GM12878 (cell line): ENCODE data around the gene GLS. TPM values are rescaled to one million over a fixed set of nuclear protein-coding genes. Genes with fewer than 3 reads are reported as not detected.
A peak's percentile ranks its signal among the peaks of the same experiment; 100 is the strongest.

Experiments used
- ATAC-seq: fragments of 200-7000 bp; cut with Tn5 transposase; 3 replicates; pipeline ENCODE4 v1.9.1; 2020; ENCODE audit warnings: mild to moderate bottlenecking, moderate library complexity
- BruUV-seq: library from RNA; stranded (reverse); fragments of 400-500 nt; replicated peaks from 2 replicates; lab custom pipeline; 2021; lab: Mats Ljungman, UMichigan
- CTCF ChIA-PET: fragments of 300-600 bp; sonication (Branson Sonifier 250); formaldehyde crosslinking; extraction: SDS; loops from one replicate; lab custom pipeline; 2021; ENCODE audit warnings: inconsistent platforms; lab: Yijun Ruan, JAX
- POLR2A ChIA-PET: fragments of 350-600 bp; formaldehyde crosslinking; extraction: SDS; loops from one replicate; lab custom pipeline; 2021; ENCODE audit warnings: inconsistent platforms; lab: Charles Lee
- RAD21 ChIA-PET: fragments of 300-600 bp; sonication (Branson Sonifier 250); formaldehyde crosslinking; loops from one replicate; lab custom pipeline; 2023; ENCODE audit warnings: antibody characterized with exemption; ENCODE audit not compliant: unreplicated experiment; lab: Charles Lee
- SMC1A ChIA-PET: fragments of 300-600 bp; sonication (Branson Sonifier 250); formaldehyde crosslinking; loops from one replicate; lab custom pipeline; 2023; ENCODE audit not compliant: unreplicated experiment, uncharacterized antibody; lab: Charles Lee
- DNase-seq: peaks from one replicate; pipeline ENCODE4 v3.0.0-alpha.2; 2011; ENCODE audit warnings: low read depth, low spot score
- FAIRE-seq: peaks from 3 replicates; lab custom pipeline; 2011; peaks lifted over from hg19 to GRCh38; lab: Jason Lieb, UNC
- H2AFZ ChIP-seq: 2 replicates; pipeline ENCODE4 v1.6.0; 2011; ENCODE audit warnings: low read depth, low read length, control low read depth; ENCODE audit not compliant: control insufficient read depth
- H3K27ac ChIP-seq: 2 replicates; pipeline ENCODE4 v1.5.1; 2011; ENCODE audit warnings: control low read depth; ENCODE audit not compliant: control insufficient read depth, insufficient read depth
- H3K27me3 ChIP-seq, 2 experiments: replicated peaks in 1 of 2; 2 replicates each; pipeline versions ENCODE4 v1.6.0 to v1.6.1; 2011; ENCODE audit warnings: low read length in 1 of 2; ENCODE audit not compliant: control insufficient read depth in 2 of 2, insufficient read depth in 2 of 2
- H3K36me3 ChIP-seq, 2 experiments: 2 replicates each; pipeline ENCODE4 v1.5.1; 2011; ENCODE audit warnings: low read length in 1 of 2; ENCODE audit not compliant: control insufficient read depth in 2 of 2, insufficient read depth in 2 of 2
- H3K4me1 ChIP-seq: 2 replicates; pipeline ENCODE4 v1.6.1; 2011; ENCODE audit warnings: mild to moderate bottlenecking, low read length, moderate library complexity, mixed read lengths; ENCODE audit not compliant: control insufficient read depth, insufficient read depth
- H3K4me2 ChIP-seq: 2 replicates; pipeline ENCODE4 v1.6.0; 2011; ENCODE audit warnings: control low read depth; ENCODE audit not compliant: control insufficient read depth, insufficient read depth
- H3K4me3 ChIP-seq: fragments of 200-600 bp; sonication (generic); 2 replicates; pipeline ENCODE4 v1.5.1; 2016
- H3K79me2 ChIP-seq: 2 replicates; pipeline ENCODE4 v1.6.0; 2011; ENCODE audit warnings: low read length; ENCODE audit not compliant: control insufficient read depth, insufficient read depth
- H3K9ac ChIP-seq: 2 replicates; pipeline ENCODE4 v1.8.0; 2011; ENCODE audit warnings: low read length, control low read depth, mixed read lengths; ENCODE audit not compliant: control insufficient read depth, insufficient read depth
- H3K9me3 ChIP-seq: replicated peaks from 3 replicates; pipeline ENCODE4 v1.5.1; 2011; ENCODE audit warnings: mild to moderate bottlenecking, low read length; ENCODE audit not compliant: control insufficient read depth, insufficient read depth
- H4K20me1 ChIP-seq: 2 replicates; pipeline ENCODE4 v1.6.0; 2011; ENCODE audit not compliant: control insufficient read depth, insufficient read depth
- CHD2 ChIP-seq: IDR thresholded peaks from 2 replicates; pipeline ENCODE4 v1.6.1; 2011; ENCODE audit warnings: low read depth, low read length, improper control_type of control experiment, borderline replicate concordance
- FOXK2 ChIP-seq: fragments of 450-650 bp; IDR thresholded peaks from 2 replicates; pipeline ENCODE4 v1.6.1; 2017; ENCODE audit warnings: mild to moderate bottlenecking, moderate library complexity
- GATAD2B ChIP-seq: fragments of 450-650 bp; conservative IDR thresholded peaks from 2 replicates; pipeline ENCODE4 v1.6.1; 2017; ENCODE audit warnings: low read depth, mild to moderate bottlenecking, moderate library complexity
- HDAC6 ChIP-seq: fragments of 200-600 bp; sonication (generic); IDR thresholded peaks from one replicate; pipeline ENCODE4 v1.8.0; 2017; ENCODE audit warnings: antibody characterized with exemption; ENCODE audit not compliant: unreplicated experiment
- HSF1 ChIP-seq: fragments of 150-350 bp; IDR thresholded peaks from 2 replicates; pipeline ENCODE4 v1.6.1; 2014; ENCODE audit warnings: mild to moderate bottlenecking, low read depth, low read length
- JUND ChIP-seq: IDR thresholded peaks from 2 replicates; pipeline ENCODE4 v1.6.1; 2012; ENCODE audit warnings: low read depth, mild to moderate bottlenecking, low read length, improper control_type of control experiment, moderate library complexity
- KAT2A ChIP-seq: conservative IDR thresholded peaks from 2 replicates; pipeline ENCODE4 v1.6.1; 2011; ENCODE audit warnings: low read depth, low read length; ENCODE audit not compliant: control insufficient read depth
- KLF5 ChIP-seq: fragments of 450-650 bp; IDR thresholded peaks from 2 replicates; pipeline ENCODE4 v1.6.1; 2014; ENCODE audit warnings: mild to moderate bottlenecking; ENCODE audit not compliant: partially characterized antibody
- PAX5 ChIP-seq: IDR thresholded peaks from 2 replicates; pipeline ENCODE4 v1.6.1; 2011; ENCODE audit warnings: low read depth, low read length, borderline replicate concordance
- PAX8 ChIP-seq: fragments of 450-650 bp; IDR thresholded peaks from 2 replicates; pipeline ENCODE4 v1.6.1; 2017; ENCODE audit warnings: mild to moderate bottlenecking, moderate library complexity
- SKIL ChIP-seq: fragments of 450-650 bp; IDR thresholded peaks from 2 replicates; pipeline ENCODE4 v1.6.1; 2017; ENCODE audit warnings: mild to moderate bottlenecking, low read depth, inconsistent platforms; ENCODE audit not compliant: poor library complexity, severe bottlenecking
- SPI1 ChIP-seq: IDR thresholded peaks from 2 replicates; pipeline ENCODE4 v1.6.1; 2011; ENCODE audit warnings: low read depth, mild to moderate bottlenecking, low read length, moderate library complexity, borderline replicate concordance; ENCODE audit not compliant: insufficient read depth
- TARDBP ChIP-seq: IDR thresholded peaks from 2 replicates; pipeline ENCODE4 v1.6.1; 2016; ENCODE audit warnings: borderline replicate concordance
- ZBTB11 ChIP-seq: fragments of 450-650 bp; formaldehyde crosslinking; IDR thresholded peaks from 2 replicates; pipeline ENCODE4 v1.5.0; 2022; ENCODE audit warnings: mild to moderate bottlenecking, missing genetic modification characterization
- ZNF217 ChIP-seq: fragments of 450-650 bp; IDR thresholded peaks from 2 replicates; pipeline ENCODE4 v1.6.1; 2017; ENCODE audit warnings: antibody characterized with exemption, mild to moderate bottlenecking
- WGBS: methylation state at CpG from one replicate; pipeline ENCODE4 v1.1.6; 2016; ENCODE audit warnings: low lambda C conversion rate; ENCODE audit not compliant: insufficient replicate concordance, insufficient coverage; ENCODE audit errors: missing lambda C conversion rate; 5-methylcytosine and 5-hydroxymethylcytosine counted together
- in situ Hi-C: fragments of 300-500 bp; cut with MboI; formaldehyde crosslinking; loops from 9 replicates; pipeline ENCODE4 v1.14.3; 2018; ENCODE audit warnings: mixed read lengths
- intact Hi-C: fragments of 100-400 bp; cut with micrococcal nuclease; formaldehyde crosslinking; loops from one replicate; pipeline ENCODE4 v1.14.2; 2022; ENCODE audit not compliant: unreplicated experiment
- polyA plus RNA-seq, 11 experiments: library from polyadenylated mRNA; depleted of rRNA in 4 of 11; unstranded in 6 of 11; stranded (reverse) in 5 of 11; fragments of >200 nt; fragmentation: Nextera tagmentation in 4 of 11; fragmentation: Illumina TruSeq in 1 of 11; extraction: Ambion mirVana in 4 of 11; extraction: Trizol in 1 of 11; gene quantifications; 1 replicate in 1 of 11; 2 replicates in 10 of 11; pipeline versions ENCODE4 v1.2.1 to v1.2.3, GENCODE V29; 2011 to 2016; ENCODE audit warnings: inconsistent platforms in 2 of 11, missing spikeins in 2 of 11, low read depth in 1 of 11
- total RNA-seq, 4 experiments: library from RNA; depleted of rRNA in 3 of 4; stranded (reverse); fragments of >200 nt in 3 of 4; fragmentation: Illumina TruSeq in 1 of 4; extraction: Trizol in 1 of 4; gene quantifications; 2 replicates each; pipeline versions ENCODE4 v1.2.1 to v1.2.3, GENCODE V29; 2013 to 2021
- TF ChIP-seq, protein P1 (sequence below): fragments of 450-650 bp; IDR thresholded peaks from 2 replicates; pipeline ENCODE4 v1.6.1; 2016; ENCODE audit warnings: mild to moderate bottlenecking

GLS gene
- total and polyA plus RNA-seq, 10 of the 15 experiments (the other 5 are each of a cell fraction or from before 2014, with no cell fraction given): 15.7 to 145 (median 70.8) TPM

- CTCF ChIA-PET: interaction anchor here (0.6 to 1.3 kb wide), 8 partner anchors 9 to 75 kb away, joined by 3 to 9 read pairs (median 3); no protein-coding TSS in a partner anchor
- H3K4me2 ChIP-seq: no peak overlapping the region
- no peak for ATAC-seq
Observed at GRCh38 chr2:190875891-190876290, 4.7 kb upstream of the GLS start.

More at GRCh38 chr2:190875891-190876290, 4.7 kb upstream of the GLS start:
- H3K4me3 ChIP-seq: no peak overlapping the region
- TF ChIP-seq PAX5: no peak
- TF ChIP-seq JUND: no peak
- no peak for TF ChIP-seq TARDBP
- TF ChIP-seq PAX8: no peak
- no peak for TF ChIP-seq ZBTB11 (CRISPR knock-in tag)
- no peak for TF ChIP-seq SKIL
- no peak for TF ChIP-seq CHD2
- TF ChIP-seq, protein P1, sequence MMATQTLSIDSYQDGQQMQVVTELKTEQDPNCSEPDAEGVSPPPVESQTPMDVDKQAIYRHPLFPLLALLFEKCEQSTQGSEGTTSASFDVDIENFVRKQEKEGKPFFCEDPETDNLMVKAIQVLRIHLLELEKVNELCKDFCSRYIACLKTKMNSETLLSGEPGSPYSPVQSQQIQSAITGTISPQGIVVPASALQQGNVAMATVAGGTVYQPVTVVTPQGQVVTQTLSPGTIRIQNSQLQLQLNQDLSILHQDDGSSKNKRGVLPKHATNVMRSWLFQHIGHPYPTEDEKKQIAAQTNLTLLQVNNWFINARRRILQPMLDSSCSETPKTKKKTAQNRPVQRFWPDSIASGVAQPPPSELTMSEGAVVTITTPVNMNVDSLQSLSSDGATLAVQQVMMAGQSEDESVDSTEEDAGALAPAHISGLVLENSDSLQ: no peak
- no peak for TF ChIP-seq HSF1
- no peak for TF ChIP-seq GATAD2B
- no peak for TF ChIP-seq HDAC6
- TF ChIP-seq ZNF217: no peak
- no peak for TF ChIP-seq FOXK2
- no peak for TF ChIP-seq KLF5
- TF ChIP-seq SPI1: no peak
- TF ChIP-seq KAT2A: no peak
- ChIA-PET RAD21 (interaction anchor here (0.9 to 1.2 kb wide), 2 partner anchors 22 to 25 kb away, joined by 3 to 6 read pairs; no protein-coding TSS in a partner anchor), POLR2A (interaction anchor here (1.0 kb wide), 1 partner anchor 11 kb away, joined by 3 read pairs; no protein-coding TSS in a partner anchor), SMC1A (interaction anchor here (0.9 to 1.7 kb wide), 2 partner anchors 72 to 78 kb away, joined by 3 to 6 read pairs; no protein-coding TSS in a partner anchor)
- no peak for FAIRE-seq
- H3K36me3 ChIP-seq: no peaks in the 10 kb centered on the region
- DNase-seq: no peak
- peaks cover 6% of the 10 kb centered on the region; the same call in 1 of the 2 replicates for H3K4me1 ChIP-seq
- intact Hi-C loops (no loop called here), in situ Hi-C loops (loop anchor here (25.0 kb wide), 1 partner anchor 786 kb away; no protein-coding TSS in a partner anchor)
- H3K9ac ChIP-seq: no peak overlapping the region
- no TSS peak for BruUV-seq
- 29% methylated on average over 2 of the region's 2 CpGs for WGBS
- no peaks in the 10 kb centered on the region for H3K27me3 ChIP-seq
- no peak overlapping the region for H3K27ac ChIP-seq
- peak overlapping the region; percentile 28 for H2AFZ ChIP-seq
- H3K9me3 ChIP-seq: no peaks in the 10 kb centered on the region; the same call in 2 of the 3 replicates
- H4K20me1 ChIP-seq: no peaks in the 10 kb centered on the region
- peaks cover 8% of the 10 kb centered on the region for H3K79me2 ChIP-seq
